Neural cell (in vitro differentiated cells): ENCODE data around the gene KLF13. TPM values are rescaled to one million over a fixed set of nuclear protein-coding genes. Genes with fewer than 3 reads are reported as not detected.

Source experiments
- H2AFZ ChIP-seq: fragments of 200-600, 300-800 bp; sonication (generic), shearing (Covaris generic); 2 replicates; pipeline ENCODE4 v1.6.0; 2014; ENCODE audit warnings: low read depth, mild to moderate bottlenecking, antibody characterized with exemption, low read length, moderate library complexity
- H3F3A ChIP-seq: fragments of 200-600 bp; shearing (Covaris generic); 2 replicates; pipeline ENCODE4 v1.6.1; 2016; ENCODE audit warnings: mild to moderate bottlenecking, moderate library complexity, mixed read lengths, antibody characterized with exemption, low read length; ENCODE audit not compliant: insufficient read depth, poor library complexity, severe bottlenecking
- H3K27ac ChIP-seq: fragments of 200-600, 300-800 bp; sonication (generic), shearing (Covaris generic); 2 replicates; pipeline ENCODE4 v1.5.1; 2014; ENCODE audit warnings: mild to moderate bottlenecking, low read length, moderate library complexity
- H3K27me3 ChIP-seq: fragments of 300-800, 200-600 bp; sonication (generic), shearing (Covaris generic); 2 replicates; pipeline ENCODE4 v1.6.0; 2014; ENCODE audit warnings: mild to moderate bottlenecking, low read depth, low read length, moderate library complexity; ENCODE audit not compliant: insufficient read depth
- H3K36me3 ChIP-seq: fragments of 300-800, 200-600 bp; sonication (generic), shearing (Covaris generic); 2 replicates; pipeline ENCODE4 v1.5.1; 2014; ENCODE audit warnings: mild to moderate bottlenecking, antibody characterized with exemption, low read length, moderate library complexity; ENCODE audit not compliant: insufficient read depth
- H3K4me2 ChIP-seq: fragments of 300-800, 200-600 bp; sonication (generic), shearing (Covaris generic); 2 replicates; pipeline ENCODE4 v1.6.0; 2014; ENCODE audit warnings: mild to moderate bottlenecking, low read length
- H3K4me3 ChIP-seq: fragments of 300-800, 200-600 bp; sonication (generic), shearing (Covaris generic); 2 replicates; pipeline ENCODE4 v1.5.1; 2014; ENCODE audit warnings: mild to moderate bottlenecking, low read length, moderate library complexity
- H3K79me2 ChIP-seq: fragments of 200-600 bp; shearing (Covaris generic); replicated peaks from 2 replicates; pipeline ENCODE4 v1.6.0; 2014; ENCODE audit warnings: mild to moderate bottlenecking, low read length, moderate library complexity; ENCODE audit not compliant: insufficient read depth
- H3K9ac ChIP-seq: fragments of 300-800, 200-600 bp; sonication (generic), shearing (Covaris generic); 2 replicates; pipeline ENCODE4 v1.6.1; 2016; ENCODE audit warnings: mild to moderate bottlenecking, low read length, mixed read lengths
- H3K9me2 ChIP-seq: fragments of 200-600 bp; shearing (Covaris generic); 2 replicates; pipeline ENCODE4 v1.6.1; 2016; ENCODE audit warnings: mild to moderate bottlenecking, low read length, mixed read lengths; ENCODE audit not compliant: insufficient read depth
- H3K9me3 ChIP-seq: fragments of 200-600, 300-800 bp; sonication (generic), shearing (Covaris generic); 2 replicates; pipeline ENCODE4 v1.6.1; 2016; ENCODE audit warnings: mild to moderate bottlenecking, mixed run types, low read length, moderate library complexity, mixed read lengths
- H4K20me1 ChIP-seq: fragments of 200-600 bp; shearing (Covaris generic); 2 replicates; pipeline ENCODE4 v1.6.1; 2016; ENCODE audit warnings: mild to moderate bottlenecking, mixed run types; ENCODE audit not compliant: insufficient read depth
- CTCF ChIP-seq: fragments of 450-650 bp; IDR thresholded peaks from 2 replicates; pipeline ENCODE4 v1.5.1; 2014; ENCODE audit warnings: antibody characterized with exemption, mild to moderate bottlenecking, moderate library complexity; ENCODE audit not compliant: poor library complexity, severe bottlenecking
- EP300 ChIP-seq: fragments of 450-650 bp; conservative IDR thresholded peaks from 2 replicates; pipeline ENCODE4 v1.6.1; 2014; ENCODE audit warnings: antibody characterized with exemption, mild to moderate bottlenecking, moderate library complexity; ENCODE audit not compliant: poor library complexity, severe bottlenecking
- EZH2 ChIP-seq: fragments of 200-600, 300-800 bp; shearing (Covaris generic), sonication (generic); IDR thresholded peaks from 2 replicates; pipeline ENCODE4 v1.6.1; 2014; ENCODE audit warnings: antibody characterized with exemption, low read length, borderline replicate concordance, mild to moderate bottlenecking; ENCODE audit not compliant: insufficient read depth, poor library complexity, severe bottlenecking
- MXI1 ChIP-seq: fragments of 450-650 bp; conservative IDR thresholded peaks from 2 replicates; pipeline ENCODE4 v1.6.1; 2014; ENCODE audit warnings: antibody characterized with exemption, mild to moderate bottlenecking; ENCODE audit not compliant: poor library complexity, severe bottlenecking
- POLR2AphosphoS5 ChIP-seq: IDR thresholded peaks from 2 replicates; pipeline ENCODE4 v1.6.1; 2012
- RAD21 ChIP-seq: fragments of 450-650 bp; conservative IDR thresholded peaks from 2 replicates; pipeline ENCODE4 v1.6.1; 2014; ENCODE audit warnings: antibody characterized with exemption, mild to moderate bottlenecking, moderate library complexity
- SMC3 ChIP-seq: fragments of 450-650 bp; conservative IDR thresholded peaks from 2 replicates; pipeline ENCODE4 v1.6.1; 2014; ENCODE audit warnings: antibody characterized with exemption, mild to moderate bottlenecking, moderate library complexity; ENCODE audit not compliant: poor library complexity
- TAF1 ChIP-seq: IDR thresholded peaks from 2 replicates; pipeline ENCODE4 v1.6.1; 2012; ENCODE audit warnings: low read depth
- polyA plus RNA-seq: library from polyadenylated mRNA; depleted of rRNA; stranded (reverse); fragments of >200 nt; gene quantifications from 2 replicates; pipeline ENCODE4 v1.2.3, GENCODE V29; 2014
- TF ChIP-seq, protein P1 (sequence below): IDR thresholded peaks from 2 replicates; pipeline ENCODE4 v1.6.1; 2012; ENCODE audit warnings: borderline replicate concordance

KLF13 gene
- polyA plus RNA-seq, 1 donor from 2014 or later: 17.0 TPM

GRCh38 chr15:31279221-31280045 is 47.2 kb upstream of the KLF13 start:
- Histone ChIP-seq H3K4me3 (no peak overlapping the region), H3K9ac (no peak overlapping the region), H3F3A (no peaks in the 10 kb centered on the region), H3K4me2 (no peak overlapping the region), H3K27me3 (no peaks in the 10 kb centered on the region), H4K20me1 (no peaks in the 10 kb centered on the region), H3K27ac (no peak overlapping the region), H3K9me2 (no peaks in the 10 kb centered on the region), H3K79me2 (no peaks in the 10 kb centered on the region), H2AFZ (no peak overlapping the region), H3K9me3 (peaks cover 3% of the 10 kb centered on the region), H3K36me3 (no peaks in the 10 kb centered on the region)
- TF ChIP-seq MXI1: no peak
- no peak for TF ChIP-seq CTCF
- TF ChIP-seq, protein P1, sequence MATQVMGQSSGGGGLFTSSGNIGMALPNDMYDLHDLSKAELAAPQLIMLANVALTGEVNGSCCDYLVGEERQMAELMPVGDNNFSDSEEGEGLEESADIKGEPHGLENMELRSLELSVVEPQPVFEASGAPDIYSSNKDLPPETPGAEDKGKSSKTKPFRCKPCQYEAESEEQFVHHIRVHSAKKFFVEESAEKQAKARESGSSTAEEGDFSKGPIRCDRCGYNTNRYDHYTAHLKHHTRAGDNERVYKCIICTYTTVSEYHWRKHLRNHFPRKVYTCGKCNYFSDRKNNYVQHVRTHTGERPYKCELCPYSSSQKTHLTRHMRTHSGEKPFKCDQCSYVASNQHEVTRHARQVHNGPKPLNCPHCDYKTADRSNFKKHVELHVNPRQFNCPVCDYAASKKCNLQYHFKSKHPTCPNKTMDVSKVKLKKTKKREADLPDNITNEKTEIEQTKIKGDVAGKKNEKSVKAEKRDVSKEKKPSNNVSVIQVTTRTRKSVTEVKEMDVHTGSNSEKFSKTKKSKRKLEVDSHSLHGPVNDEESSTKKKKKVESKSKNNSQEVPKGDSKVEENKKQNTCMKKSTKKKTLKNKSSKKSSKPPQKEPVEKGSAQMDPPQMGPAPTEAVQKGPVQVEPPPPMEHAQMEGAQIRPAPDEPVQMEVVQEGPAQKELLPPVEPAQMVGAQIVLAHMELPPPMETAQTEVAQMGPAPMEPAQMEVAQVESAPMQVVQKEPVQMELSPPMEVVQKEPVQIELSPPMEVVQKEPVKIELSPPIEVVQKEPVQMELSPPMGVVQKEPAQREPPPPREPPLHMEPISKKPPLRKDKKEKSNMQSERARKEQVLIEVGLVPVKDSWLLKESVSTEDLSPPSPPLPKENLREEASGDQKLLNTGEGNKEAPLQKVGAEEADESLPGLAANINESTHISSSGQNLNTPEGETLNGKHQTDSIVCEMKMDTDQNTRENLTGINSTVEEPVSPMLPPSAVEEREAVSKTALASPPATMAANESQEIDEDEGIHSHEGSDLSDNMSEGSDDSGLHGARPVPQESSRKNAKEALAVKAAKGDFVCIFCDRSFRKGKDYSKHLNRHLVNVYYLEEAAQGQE: no peak
- no peak for TF ChIP-seq SMC3
- TF ChIP-seq EZH2: no peak
- no peak for TF ChIP-seq TAF1
- TF ChIP-seq RAD21: no peak
- no peak for TF ChIP-seq POLR2AphosphoS5
- no peak for TF ChIP-seq EP300

DNA sequence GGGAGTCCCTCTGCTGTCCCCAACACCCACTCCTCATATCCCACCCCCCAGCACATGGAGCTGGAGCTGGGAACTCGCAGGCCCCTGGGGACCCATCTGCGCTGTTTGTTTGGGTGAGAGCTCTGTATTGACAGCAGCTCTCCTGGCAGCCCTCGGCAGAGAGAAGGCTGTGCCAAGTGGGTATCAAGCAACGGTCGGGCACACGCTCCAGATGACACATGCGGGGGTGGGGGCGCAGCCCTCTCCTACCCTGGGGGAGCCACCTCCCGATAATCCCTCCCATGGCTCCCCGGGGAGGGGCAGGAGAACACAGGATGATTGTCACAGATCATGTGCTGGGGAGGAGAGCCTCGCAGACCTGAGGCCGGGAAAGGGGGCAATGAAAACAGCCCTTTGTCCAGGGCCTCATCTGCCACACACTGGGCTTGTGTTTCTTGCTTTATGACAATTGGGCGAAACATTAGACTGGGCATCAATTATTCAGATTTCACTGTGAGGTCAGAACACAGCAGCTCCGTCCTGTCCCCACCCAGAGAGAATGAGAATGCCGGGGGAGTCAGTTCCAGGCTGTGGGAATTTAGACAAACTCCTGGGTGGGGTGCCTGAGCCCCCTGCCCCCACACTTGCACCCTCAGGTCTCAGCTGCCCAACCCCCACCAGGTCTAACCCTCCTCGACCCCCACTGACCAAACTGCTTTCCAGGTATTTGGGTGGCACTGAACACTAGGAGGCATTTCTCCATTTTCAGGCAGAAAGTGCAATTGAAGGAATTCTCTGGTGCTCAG is 46.4 kb upstream of the KLF13 start:
- Histone ChIP-seq H2AFZ (no peak overlapping the region), H3K4me2 (no peak overlapping the region), H3K4me3 (no peak overlapping the region), H3K36me3 (no peaks in the 10 kb centered on the region), H3K9ac (no peak overlapping the region), H3K9me3 (peaks cover 3% of the 10 kb centered on the region), H3F3A (no peaks in the 10 kb centered on the region), H3K27ac (no peak overlapping the region), H3K9me2 (no peaks in the 10 kb centered on the region), H3K27me3 (no peaks in the 10 kb centered on the region), H4K20me1 (no peaks in the 10 kb centered on the region), H3K79me2 (no peaks in the 10 kb centered on the region)
- TF ChIP-seq CTCF: no peak
